Right lobe of liver (tissue), 4 donors: ENCODE measurements around the gene WASF3.

ENCODE experiments used
- CTCF ChIP-seq, 4 donors: fragments of 200-600 bp in 3 of 4; fragments of 450-650 bp in 1 of 4; IDR thresholded peaks; one replicate each; pipeline versions ENCODE4 v1.5.1 to v1.8.0; 2016 to 2022; ENCODE audit warnings: antibody characterized with exemption in 4 of 4, mild to moderate bottlenecking in 2 of 4
- POLR2A ChIP-seq: fragments of 450-650 bp; IDR thresholded peaks from one replicate; pipeline ENCODE4 v1.6.1; 2017; ENCODE audit warnings: antibody characterized with exemption, mild to moderate bottlenecking
- donor health status: DM: no; HTN: no; CAD: no.
- donor health status: DM: no; HTN: no; CAD: no.
- donor health status: DM: no; HTN: yes; CAD: no.

GRCh38 chr13:26619358-26619757, 61.9 kb downstream of the WASF3 start:
- no peak for TF ChIP-seq CTCF (IDR thresholded peaks at IDR 0.05)
- no peak for TF ChIP-seq POLR2A
